H9 (cell line): ENCODE measurements around the gene CTU1. TPM values are rescaled to one million over a fixed set of nuclear protein-coding genes. Genes with fewer than 3 reads are reported as not detected.
"Not testable (repeated sequence)": the region's sequence is repeated elsewhere in the genome, so short reads cannot be mapped to it uniquely, and the experiment has no call there.

ENCODE experiments used
- DNase-seq: peaks from one replicate; pipeline ENCODE4 v3.0.0-alpha.2; 2017
- H2AFZ ChIP-seq: one replicate; pipeline ENCODE4 v1.6.1; 2013; ENCODE audit warnings: mild to moderate bottlenecking, low read length, control low read depth, moderate library complexity
- H2AK5ac ChIP-seq: 2 replicates; pipeline ENCODE4 v1.6.1; 2013; ENCODE audit warnings: low read length, control low read depth, mixed read lengths; ENCODE audit not compliant: insufficient read length
- H2BK120ac ChIP-seq: one replicate; pipeline ENCODE4 v1.6.1; 2013; ENCODE audit warnings: low read depth, mild to moderate bottlenecking, low read length, control low read depth, inconsistent platforms; ENCODE audit not compliant: poor library complexity, severe bottlenecking
- H2BK12ac ChIP-seq: 2 replicates; pipeline ENCODE4 v1.6.1; 2013; ENCODE audit warnings: low read length, control low read depth, mixed read lengths, low read depth; ENCODE audit not compliant: insufficient read length
- H2BK15ac ChIP-seq: 2 replicates; pipeline ENCODE4 v1.6.1; 2013; ENCODE audit warnings: low read depth, low read length, control low read depth
- H2BK20ac ChIP-seq: one replicate; pipeline ENCODE4 v1.6.1; 2013; ENCODE audit warnings: low read depth, mild to moderate bottlenecking, low read length, control low read depth, inconsistent platforms; ENCODE audit not compliant: poor library complexity, severe bottlenecking
- H2BK5ac ChIP-seq: 2 replicates; pipeline ENCODE4 v1.6.1; 2013; ENCODE audit warnings: low read length, control low read depth, mixed read lengths; ENCODE audit not compliant: insufficient read length
- H3K14ac ChIP-seq: 2 replicates; pipeline ENCODE4 v1.6.1; 2013; ENCODE audit warnings: low read length, control low read depth; ENCODE audit not compliant: insufficient read depth
- H3K18ac ChIP-seq: 2 replicates; pipeline ENCODE4 v1.6.1; 2013; ENCODE audit warnings: low read depth, mild to moderate bottlenecking, mixed read lengths, low read length, control low read depth; ENCODE audit not compliant: insufficient read length
- H3K23ac ChIP-seq: 2 replicates; pipeline ENCODE4 v1.6.1; 2013; ENCODE audit warnings: low read length, control low read depth, mixed read lengths, low read depth; ENCODE audit not compliant: insufficient read length
- H3K23me2 ChIP-seq: 2 replicates; pipeline ENCODE4 v1.6.1; 2013; ENCODE audit warnings: low read depth, mild to moderate bottlenecking, mixed read lengths, low read length, control low read depth; ENCODE audit not compliant: insufficient read length, poor library complexity, severe bottlenecking
- H3K27ac ChIP-seq: 2 replicates; pipeline ENCODE4 v1.5.1; 2013; ENCODE audit warnings: low read length, control low read depth, mixed read lengths, low read depth; ENCODE audit not compliant: insufficient read length
- H3K27me3 ChIP-seq: 2 replicates; pipeline ENCODE4 v1.6.1; 2013; ENCODE audit warnings: low read length, control low read depth, inconsistent platforms; ENCODE audit not compliant: insufficient read depth
- H3K4ac ChIP-seq: 2 replicates; pipeline ENCODE4 v1.6.1; 2013; ENCODE audit warnings: low read depth, mild to moderate bottlenecking, control low read depth, inconsistent platforms, low read length, moderate library complexity
- H3K4me1 ChIP-seq: 2 replicates; pipeline ENCODE4 v1.6.1; 2013; ENCODE audit warnings: low read length, control low read depth, inconsistent platforms; ENCODE audit not compliant: insufficient read depth
- H3K4me2 ChIP-seq: 2 replicates; pipeline ENCODE4 v1.6.1; 2013; ENCODE audit warnings: low read length, control low read depth, mixed read lengths; ENCODE audit not compliant: insufficient read length, insufficient read depth
- H3K56ac ChIP-seq: 2 replicates; pipeline ENCODE4 v1.6.1; 2013; ENCODE audit warnings: low read depth, mild to moderate bottlenecking, mixed read lengths, low read length, control low read depth; ENCODE audit not compliant: insufficient read length
- H3K79me1 ChIP-seq: 2 replicates; pipeline ENCODE4 v1.6.1; 2013; ENCODE audit warnings: low read depth, mild to moderate bottlenecking, moderate library complexity, low read length, control low read depth, inconsistent platforms; ENCODE audit not compliant: insufficient read depth, poor library complexity, severe bottlenecking
- H3K79me2 ChIP-seq: 2 replicates; pipeline ENCODE4 v1.6.1; 2013; ENCODE audit warnings: low read length, control low read depth, inconsistent platforms; ENCODE audit not compliant: insufficient read depth
- H3K9ac ChIP-seq: 2 replicates; pipeline ENCODE4 v1.6.1; 2013; ENCODE audit warnings: low read length, control low read depth, mixed read lengths; ENCODE audit not compliant: insufficient read length; ENCODE audit errors: extremely low read depth
- H3K9me3 ChIP-seq: one replicate; pipeline ENCODE4 v1.6.1; 2013; ENCODE audit warnings: low read depth, low read length, inconsistent platforms; ENCODE audit not compliant: control insufficient read depth
- H3T11ph ChIP-seq: one replicate; pipeline ENCODE4 v1.6.1; 2013; ENCODE audit warnings: mild to moderate bottlenecking, low read length, control low read depth, inconsistent platforms
- H4K20me1 ChIP-seq: one replicate; pipeline ENCODE4 v1.6.1; 2013; ENCODE audit not compliant: control insufficient read depth, insufficient read length, insufficient read depth
- H4K5ac ChIP-seq: 2 replicates; pipeline ENCODE4 v1.6.1; 2013; ENCODE audit warnings: low read depth, mild to moderate bottlenecking, mixed read lengths, low read length, control low read depth; ENCODE audit not compliant: insufficient read length
- H4K8ac ChIP-seq: replicated peaks from 2 replicates; pipeline ENCODE4 v1.6.1; 2013; ENCODE audit warnings: low read length, control low read depth, mixed read lengths, low read depth; ENCODE audit not compliant: insufficient read length
- H4K91ac ChIP-seq: 2 replicates; pipeline ENCODE4 v1.6.1; 2013; ENCODE audit warnings: low read depth, mild to moderate bottlenecking, moderate library complexity, mixed read lengths, low read length, control low read depth; ENCODE audit not compliant: insufficient read length
- H3K27ac Mint-ChIP-seq, 3 experiments: 2 replicates in 2 of 3; 3 replicates in 1 of 3; pipeline ENCODE4 v1.8.0; 2020 to 2021; ENCODE audit warnings: mixed read lengths in 3 of 3, mild to moderate bottlenecking in 1 of 3, moderate library complexity in 1 of 3
- H3K27me3 Mint-ChIP-seq: 2 replicates; pipeline ENCODE4 v1.8.0; 2021; ENCODE audit warnings: low read depth, mild to moderate bottlenecking, moderate library complexity, mixed read lengths
- H3K36me3 Mint-ChIP-seq, 3 experiments: 2 replicates in 2 of 3; 3 replicates in 1 of 3; pipeline ENCODE4 v1.8.0; 2020 to 2021; ENCODE audit warnings: low read depth in 3 of 3, mixed read lengths in 3 of 3; ENCODE audit not compliant: insufficient read depth in 1 of 3
- H3K4me1 Mint-ChIP-seq, 2 experiments: 2 replicates each; pipeline ENCODE4 v1.8.0; 2020; ENCODE audit warnings: mixed read lengths in 2 of 2
- H3K4me3 Mint-ChIP-seq, 2 experiments: 2 replicates in 1 of 2; 3 replicates in 1 of 2; pipeline ENCODE4 v1.8.0; 2020 to 2021; ENCODE audit warnings: mild to moderate bottlenecking in 2 of 2, mixed read lengths in 2 of 2, moderate library complexity in 1 of 2
- H3K9me3 Mint-ChIP-seq, 2 experiments: 2 replicates in 1 of 2; 3 replicates in 1 of 2; pipeline ENCODE4 v1.8.0; 2020; ENCODE audit warnings: mild to moderate bottlenecking in 2 of 2, mixed read lengths in 2 of 2, moderate library complexity in 1 of 2
- WGBS: extraction: QIAGEN DNeasy Blood & Tissue Kit; methylation state at CpG from one replicate; pipeline ENCODE4 v1.1.7; 2013; ENCODE audit warnings: missing lambda C conversion rate, low lambda C conversion rate, mixed read lengths; ENCODE audit not compliant: insufficient read length; ENCODE audit errors: extremely low coverage; 5-methylcytosine and 5-hydroxymethylcytosine counted together
- total RNA-seq: library from RNA; stranded (reverse); gene quantifications from 2 replicates; pipeline ENCODE4 v1.2.1, GENCODE V29; 2021
- TF ChIP-seq, protein P1 (sequence below): fragments of 200-600 bp; sonication (generic); conservative IDR thresholded peaks from 3 replicates; pipeline ENCODE4 v1.8.0; 2021; ENCODE audit warnings: antibody characterized with exemption, mild to moderate bottlenecking

The CTU1 gene
- total RNA-seq, 1 experiment from 2014 or later = 8.8 TPM

- Mint-ChIP-seq H3K27me3 (peaks cover 16% of the 10 kb centered on the region), H3K4me3 (no peak overlapping the region), H3K4me1 (peaks cover 15 to 23% of the 10 kb centered on the region in 2 experiments), H3K9me3 (no peaks in the 10 kb centered on the region), H3K36me3 (no peaks in the 10 kb centered on the region), H3K27ac (no peak overlapping the region)
- Histone ChIP-seq H3K4ac (no peak overlapping the region), H2BK15ac (no peak overlapping the region), H4K91ac (no peak overlapping the region), H2BK20ac (no peak overlapping the region), H4K8ac (no peak overlapping the region), H3K9ac (no peak overlapping the region), H2AFZ (no peak overlapping the region), H2BK5ac (no peak overlapping the region), H3K23ac (no peak overlapping the region), H3K79me1 (no peaks in the 10 kb centered on the region), H3T11ph (no peak overlapping the region), H3K4me1 (no peaks in the 10 kb centered on the region; the same call in 1 of the 2 replicates), H3K79me2 (no peaks in the 10 kb centered on the region), H3K9me3 (no peaks in the 10 kb centered on the region), H2BK120ac (no peak overlapping the region), H3K23me2 (peaks cover 3% of the 10 kb centered on the region), H3K4me2 (no peak overlapping the region), H3K14ac (no peak overlapping the region; the same call in 1 of the 2 replicates), H3K56ac (no peak overlapping the region), H3K27me3 (no peaks in the 10 kb centered on the region; the same call in 1 of the 2 replicates), H3K18ac (no peak overlapping the region), H3K27ac (no peak overlapping the region), H4K5ac (no peak overlapping the region), H4K20me1 (no peaks in the 10 kb centered on the region), H2AK5ac (no peak overlapping the region), H2BK12ac (no peak overlapping the region)
- WGBS = no CpG with 5 or more reads among the region's 5 CpGs
- TF ChIP-seq, protein P1, sequence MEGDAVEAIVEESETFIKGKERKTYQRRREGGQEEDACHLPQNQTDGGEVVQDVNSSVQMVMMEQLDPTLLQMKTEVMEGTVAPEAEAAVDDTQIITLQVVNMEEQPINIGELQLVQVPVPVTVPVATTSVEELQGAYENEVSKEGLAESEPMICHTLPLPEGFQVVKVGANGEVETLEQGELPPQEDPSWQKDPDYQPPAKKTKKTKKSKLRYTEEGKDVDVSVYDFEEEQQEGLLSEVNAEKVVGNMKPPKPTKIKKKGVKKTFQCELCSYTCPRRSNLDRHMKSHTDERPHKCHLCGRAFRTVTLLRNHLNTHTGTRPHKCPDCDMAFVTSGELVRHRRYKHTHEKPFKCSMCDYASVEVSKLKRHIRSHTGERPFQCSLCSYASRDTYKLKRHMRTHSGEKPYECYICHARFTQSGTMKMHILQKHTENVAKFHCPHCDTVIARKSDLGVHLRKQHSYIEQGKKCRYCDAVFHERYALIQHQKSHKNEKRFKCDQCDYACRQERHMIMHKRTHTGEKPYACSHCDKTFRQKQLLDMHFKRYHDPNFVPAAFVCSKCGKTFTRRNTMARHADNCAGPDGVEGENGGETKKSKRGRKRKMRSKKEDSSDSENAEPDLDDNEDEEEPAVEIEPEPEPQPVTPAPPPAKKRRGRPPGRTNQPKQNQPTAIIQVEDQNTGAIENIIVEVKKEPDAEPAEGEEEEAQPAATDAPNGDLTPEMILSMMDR = no peak
- DNase-seq = no peak
Observed at GRCh38 chr19:51143486-51143885, 35.3 kb upstream of the CTU1 start.

GRCh38 chr19:51142809-51143475 lies 34.7 kb upstream of the CTU1 start:
- WGBS = no CpG with 5 or more reads among the region's 15 CpGs
- not testable (repeated sequence) for H3K4me3 Mint-ChIP-seq

More at GRCh38 chr19:51142809-51143475, 34.7 kb upstream of the CTU1 start:
- H2AFZ ChIP-seq, H3K9ac ChIP-seq, H2AK5ac ChIP-seq, H3K4me1 ChIP-seq, H3K9me3 Mint-ChIP-seq, H3K56ac ChIP-seq, H3K27me3 ChIP-seq, H3K18ac ChIP-seq, H4K91ac ChIP-seq, H3K27ac ChIP-seq, H3K4ac ChIP-seq, DNase-seq, H4K8ac ChIP-seq, H3K79me2 ChIP-seq, H4K5ac ChIP-seq, H3K79me1 ChIP-seq, H2BK12ac ChIP-seq, H3K36me3 Mint-ChIP-seq, H3K23ac ChIP-seq, H2BK15ac ChIP-seq, H2BK20ac ChIP-seq, H3K4me2 ChIP-seq, H3K14ac ChIP-seq, H3K23me2 ChIP-seq, H2BK5ac ChIP-seq, H2BK120ac ChIP-seq, H3T11ph ChIP-seq, H3K9me3 ChIP-seq, H4K20me1 ChIP-seq, H3K27ac Mint-ChIP-seq: not testable (repeated sequence)
- Mint-ChIP-seq H3K27me3 (peaks cover 16% of the 10 kb centered on the region), H3K4me1 (peaks cover 15 to 24% of the 10 kb centered on the region in 2 experiments)
